GM04504 (cell line): ENCODE measurements around the gene CAPN10.

ENCODE experiments used
- DNase-seq: peaks from one replicate; pipeline ENCODE4 v3.0.0-alpha.2; 2012; ENCODE audit warnings: low read depth

The CAPN10 gene

DNA sequence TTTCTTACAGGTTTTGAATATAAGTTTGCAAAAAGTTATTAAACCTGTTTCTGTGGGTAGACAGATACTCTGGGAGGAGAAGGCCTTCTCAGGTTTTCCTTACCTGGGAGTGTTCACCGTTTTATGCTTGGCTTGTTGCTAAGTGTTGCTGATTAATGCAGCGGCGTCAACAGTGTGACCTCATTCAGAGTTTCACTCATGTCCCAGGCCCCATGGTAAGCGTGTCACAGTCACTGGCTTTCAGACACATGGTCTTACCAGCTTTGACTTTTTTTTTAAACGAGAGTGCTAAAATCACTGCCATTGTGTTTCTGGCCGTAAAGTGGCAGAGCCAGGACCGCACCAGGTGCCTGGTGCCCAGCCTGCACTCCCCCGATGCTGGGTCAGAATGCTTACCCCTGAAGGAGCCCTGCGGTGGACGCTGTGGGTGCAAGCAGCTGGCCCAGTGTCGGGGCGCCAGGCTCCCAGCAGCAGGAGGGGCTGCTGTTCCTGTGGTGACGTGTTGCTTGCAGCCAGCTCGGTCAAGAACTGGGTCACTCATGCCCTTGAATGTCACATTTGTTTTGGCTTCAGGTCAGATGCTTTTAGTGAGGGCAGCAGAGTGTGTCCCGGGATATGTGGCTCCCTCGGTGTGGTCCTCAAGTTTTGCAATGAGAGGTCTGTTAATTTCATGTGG lies 3.5 kb downstream of the CAPN10 start:
- DNase-seq, result no peak

DNA sequence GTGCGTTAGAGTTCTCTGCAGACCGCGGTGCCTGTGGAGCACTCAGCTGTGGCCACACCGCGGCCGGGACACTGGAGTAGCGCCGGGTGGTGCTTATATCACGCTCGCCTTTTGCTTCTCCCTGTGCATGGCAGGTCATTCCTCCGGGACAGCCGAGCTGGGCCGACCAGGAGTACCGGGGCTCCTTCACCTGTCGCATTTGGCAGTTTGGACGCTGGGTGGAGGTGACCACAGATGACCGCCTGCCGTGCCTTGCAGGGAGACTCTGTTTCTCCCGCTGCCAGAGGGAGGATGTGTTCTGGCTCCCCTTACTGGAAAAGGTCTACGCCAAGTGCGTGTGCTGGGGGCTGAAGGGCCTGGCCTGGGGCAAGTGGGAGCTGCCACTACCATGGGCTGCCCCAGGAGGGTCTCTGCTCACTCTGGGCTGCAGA lies 4.2 kb downstream of the CAPN10 start:
- DNase-seq, result no peak

DNA sequence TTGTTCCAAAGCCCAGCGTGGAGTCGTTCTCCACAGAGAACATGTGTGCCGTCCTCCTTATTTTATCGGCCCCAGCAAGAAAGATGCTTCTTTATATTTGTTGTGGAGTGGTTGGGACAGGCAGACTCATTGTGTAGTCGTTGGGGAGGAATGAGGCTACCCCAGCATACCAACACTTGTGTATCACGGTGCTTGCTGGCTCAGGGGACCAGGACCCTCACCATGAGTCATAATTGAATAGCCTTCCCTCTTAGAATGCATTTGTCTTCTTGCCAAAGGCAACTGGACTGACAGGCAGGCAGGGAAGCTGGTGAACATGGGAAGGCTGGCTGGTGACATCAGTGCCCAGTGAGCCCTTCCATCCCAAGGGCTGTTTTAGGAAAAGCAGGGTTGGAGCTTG lies 4.7 kb downstream of the CAPN10 start:
- DNase-seq, result no peak

DNA sequence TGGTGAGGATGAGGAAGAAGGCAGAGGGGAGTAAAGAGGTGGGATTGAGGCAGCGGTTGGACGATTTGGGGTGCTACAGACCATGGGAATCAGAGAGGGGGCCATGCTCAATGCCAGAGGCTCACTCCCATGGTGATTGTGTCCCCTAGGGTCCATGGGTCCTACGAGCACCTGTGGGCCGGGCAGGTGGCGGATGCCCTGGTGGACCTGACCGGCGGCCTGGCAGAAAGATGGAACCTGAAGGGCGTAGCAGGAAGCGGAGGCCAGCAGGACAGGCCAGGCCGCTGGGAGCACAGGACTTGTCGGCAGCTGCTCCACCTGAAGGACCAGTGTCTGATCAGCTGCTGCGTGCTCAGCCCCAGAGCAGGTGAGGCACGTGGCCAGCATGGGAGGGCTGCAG lies 5.2 kb downstream of the CAPN10 start:
- DNase-seq, result no peak

DNA sequence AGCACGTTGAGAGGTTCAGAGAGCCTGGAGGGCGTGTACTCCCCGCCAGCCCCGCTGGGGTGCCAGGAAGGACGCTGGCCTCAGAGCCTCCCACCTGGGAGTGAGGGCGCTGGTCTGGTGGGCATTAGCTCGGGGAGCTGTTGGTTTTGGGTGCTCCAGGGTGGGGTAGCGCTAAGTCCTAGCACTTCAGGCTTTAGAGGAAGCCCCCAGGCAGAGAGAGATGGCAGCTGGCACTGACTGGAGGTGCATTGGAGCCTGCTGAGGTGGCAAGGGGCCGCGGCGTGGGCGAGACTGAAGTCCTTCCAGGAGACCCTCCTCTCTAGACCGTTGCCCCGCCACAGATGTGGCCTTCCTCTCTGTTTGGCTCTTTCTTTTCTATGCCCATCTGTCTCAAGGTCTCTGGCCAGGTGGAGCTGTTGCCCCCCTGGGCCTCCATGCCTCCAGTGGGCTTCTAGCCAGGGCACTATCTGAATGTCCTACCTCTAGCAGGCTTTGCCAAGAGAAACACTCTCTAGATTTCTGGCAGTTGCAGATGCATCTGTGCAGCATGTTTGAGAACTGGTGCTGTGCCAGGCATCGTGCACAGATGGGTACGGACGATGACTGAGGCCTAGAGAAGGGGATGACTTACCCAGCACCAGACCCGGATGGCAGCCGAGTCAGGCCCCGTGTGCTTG lies 6.6 kb downstream of the CAPN10 start:
- no peak for DNase-seq

DNA sequence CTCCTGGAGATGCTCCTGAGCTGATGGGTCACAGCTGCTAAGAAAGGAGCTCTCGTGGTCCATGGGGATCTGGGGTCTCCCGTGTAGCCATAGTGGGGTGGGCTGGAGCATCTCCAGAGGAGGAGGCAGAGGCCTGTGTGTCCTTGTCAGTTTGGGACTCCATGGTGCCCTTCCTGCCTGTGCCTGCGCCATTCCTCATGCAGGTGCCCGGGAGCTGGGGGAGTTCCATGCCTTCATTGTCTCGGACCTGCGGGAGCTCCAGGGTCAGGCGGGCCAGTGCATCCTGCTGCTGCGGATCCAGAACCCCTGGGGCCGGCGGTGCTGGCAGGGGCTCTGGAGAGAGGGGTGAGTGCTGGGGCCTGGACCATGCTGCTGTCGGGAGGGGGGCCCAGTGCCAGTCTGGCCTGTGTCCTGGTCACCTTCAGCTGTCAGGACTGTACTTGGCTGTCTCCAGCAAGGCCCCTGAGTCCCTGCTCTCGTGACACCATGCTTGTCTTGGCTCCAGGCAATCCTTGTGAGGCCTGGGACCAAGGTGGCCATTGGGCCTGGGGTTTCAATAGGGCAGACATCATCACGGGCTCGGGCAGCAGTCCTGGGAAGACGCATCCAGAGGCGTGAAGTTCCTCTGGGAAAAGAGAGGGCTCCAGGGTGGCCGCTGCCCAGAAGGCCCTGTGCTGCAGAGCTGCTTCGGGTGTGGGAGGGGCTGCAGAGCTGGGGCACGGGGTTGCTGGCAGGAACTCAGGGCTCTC lies 7.3 kb downstream of the CAPN10 start:
- no peak for DNase-seq

DNA sequence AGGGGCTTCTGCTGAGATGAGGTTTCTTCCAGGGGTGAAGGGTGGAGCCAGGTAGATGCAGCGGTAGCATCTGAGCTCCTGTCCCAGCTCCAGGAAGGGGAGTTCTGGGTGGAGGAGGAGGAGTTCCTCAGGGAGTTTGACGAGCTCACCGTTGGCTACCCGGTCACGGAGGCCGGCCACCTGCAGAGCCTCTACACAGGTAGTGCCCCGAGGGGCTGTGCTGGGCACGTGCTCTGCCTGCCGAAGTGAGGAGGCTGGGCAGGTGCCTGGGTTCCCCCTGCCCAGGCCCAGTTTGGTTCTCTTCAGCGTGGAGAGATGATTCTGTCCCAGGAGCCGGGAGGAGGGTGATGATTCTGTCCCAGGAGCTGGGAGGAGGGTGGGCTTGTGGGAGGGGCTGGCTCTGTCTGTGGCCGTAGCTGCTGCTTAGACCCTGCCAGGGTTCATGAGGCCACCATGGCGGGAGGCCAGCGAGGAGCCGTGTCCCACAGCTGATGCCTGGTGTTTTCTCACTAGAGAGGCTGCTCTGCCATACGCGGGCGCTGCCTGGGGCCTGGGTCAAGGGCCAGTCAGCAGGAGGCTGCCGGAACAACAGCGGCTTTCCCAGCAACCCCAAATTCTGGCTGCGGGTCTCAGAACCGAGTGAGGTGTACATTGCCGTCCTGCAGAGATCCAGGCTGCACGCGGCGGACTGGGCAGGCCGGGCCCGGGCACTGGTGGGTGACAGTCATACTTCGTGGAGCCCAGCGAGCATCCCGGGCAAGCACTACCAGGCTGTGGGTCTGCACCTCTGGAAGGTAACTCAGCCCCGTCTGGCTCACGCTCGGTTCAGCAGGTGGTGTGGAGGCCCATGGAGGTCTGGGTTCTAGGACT lies 8.2 kb downstream of the CAPN10 start:
- no peak for DNase-seq

DNA sequence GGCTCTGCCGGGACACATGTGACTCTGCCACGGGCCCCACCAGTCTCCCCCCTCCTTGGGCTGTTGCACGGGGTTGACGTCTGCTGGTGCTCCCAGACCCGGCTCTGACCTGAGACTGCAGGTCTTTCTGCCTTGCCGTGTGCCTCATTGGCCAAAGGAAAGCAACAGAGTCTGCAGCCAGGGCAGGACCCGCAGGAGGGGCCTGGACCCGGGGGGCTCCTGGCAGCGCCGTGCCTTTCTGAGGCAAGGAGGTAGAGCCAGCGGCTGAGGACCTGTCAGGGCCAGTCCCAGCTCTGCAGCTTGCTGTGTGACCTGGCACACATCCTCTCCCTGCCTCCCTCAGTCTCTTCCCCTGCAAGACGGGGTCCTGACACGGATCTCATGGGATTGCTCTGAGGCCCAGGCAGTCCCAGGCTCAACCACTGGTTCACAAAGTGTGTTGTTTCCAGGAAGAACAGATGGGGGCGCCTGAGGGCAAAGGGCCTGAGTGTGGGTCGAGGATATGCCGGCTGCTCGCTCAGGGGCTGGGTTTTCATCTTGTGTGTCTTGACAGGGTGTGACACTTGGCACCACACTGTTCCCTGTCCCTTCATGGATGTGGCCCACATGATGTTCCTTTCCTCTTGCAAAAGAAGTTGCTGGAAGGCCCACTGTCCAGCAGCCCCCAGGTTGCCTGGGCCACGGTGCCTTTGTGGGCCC lies 9.0 kb downstream of the CAPN10 start:
- no peak for DNase-seq

DNA sequence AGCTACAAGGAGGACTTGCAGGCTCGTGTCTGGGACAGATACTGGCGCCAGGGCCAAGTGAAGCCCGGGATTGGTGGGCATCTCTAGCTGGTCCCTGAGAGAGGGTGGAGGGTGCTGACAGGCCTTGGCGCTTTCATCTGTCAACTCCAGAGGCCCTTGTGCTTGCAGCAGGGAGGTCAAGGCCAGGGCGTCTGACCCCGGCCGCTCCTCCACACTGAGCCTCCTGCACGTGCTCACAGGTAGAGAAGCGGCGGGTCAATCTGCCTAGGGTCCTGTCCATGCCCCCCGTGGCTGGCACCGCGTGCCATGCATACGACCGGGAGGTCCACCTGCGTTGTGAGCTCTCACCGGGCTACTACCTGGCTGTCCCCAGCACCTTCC lies 9.5 kb downstream of the CAPN10 start:
- no peak for DNase-seq

DNA sequence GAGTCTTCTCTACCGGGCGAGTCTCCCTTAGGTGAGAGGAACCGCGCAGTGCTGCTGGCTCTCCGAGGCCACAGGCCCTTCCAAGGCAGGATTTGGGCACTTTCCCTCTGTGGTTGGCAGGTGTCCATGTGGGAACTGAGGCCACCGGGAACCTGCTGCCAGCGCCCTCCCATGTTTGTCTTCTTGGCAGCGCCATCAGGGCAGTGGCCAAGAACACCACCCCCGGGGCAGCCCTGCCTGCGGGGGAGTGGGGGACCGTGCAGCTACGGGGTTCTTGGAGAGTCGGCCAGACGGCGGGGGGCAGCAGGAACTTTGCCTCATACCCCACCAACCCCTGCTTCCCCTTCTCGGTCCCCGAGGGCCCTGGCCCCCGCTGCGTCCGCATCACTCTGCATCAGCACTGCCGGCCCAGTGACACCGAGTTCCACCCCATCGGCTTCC lies 10.0 kb downstream of the CAPN10 start:
- DNase-seq, result no peak

DNA sequence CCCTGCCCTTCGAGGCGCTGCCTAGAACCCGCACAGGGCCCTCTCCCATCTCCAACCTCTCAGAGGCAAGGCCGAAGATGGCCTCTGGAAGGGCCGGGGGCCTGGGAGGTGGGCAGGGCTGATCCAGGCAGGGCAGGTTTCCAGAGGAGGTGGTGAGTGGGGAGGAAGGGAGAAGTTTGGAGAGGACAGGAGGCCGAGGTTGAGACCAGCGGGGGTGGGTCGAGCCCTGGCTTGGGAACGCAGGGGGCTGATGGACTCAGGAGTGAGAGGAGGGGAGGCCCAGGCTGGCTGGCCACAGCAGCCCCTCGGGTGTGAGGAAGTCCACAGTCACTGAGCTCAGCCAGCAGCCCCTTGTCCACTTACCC lies 10.5 kb downstream of the CAPN10 start:
- DNase-seq, result no peak

DNA sequence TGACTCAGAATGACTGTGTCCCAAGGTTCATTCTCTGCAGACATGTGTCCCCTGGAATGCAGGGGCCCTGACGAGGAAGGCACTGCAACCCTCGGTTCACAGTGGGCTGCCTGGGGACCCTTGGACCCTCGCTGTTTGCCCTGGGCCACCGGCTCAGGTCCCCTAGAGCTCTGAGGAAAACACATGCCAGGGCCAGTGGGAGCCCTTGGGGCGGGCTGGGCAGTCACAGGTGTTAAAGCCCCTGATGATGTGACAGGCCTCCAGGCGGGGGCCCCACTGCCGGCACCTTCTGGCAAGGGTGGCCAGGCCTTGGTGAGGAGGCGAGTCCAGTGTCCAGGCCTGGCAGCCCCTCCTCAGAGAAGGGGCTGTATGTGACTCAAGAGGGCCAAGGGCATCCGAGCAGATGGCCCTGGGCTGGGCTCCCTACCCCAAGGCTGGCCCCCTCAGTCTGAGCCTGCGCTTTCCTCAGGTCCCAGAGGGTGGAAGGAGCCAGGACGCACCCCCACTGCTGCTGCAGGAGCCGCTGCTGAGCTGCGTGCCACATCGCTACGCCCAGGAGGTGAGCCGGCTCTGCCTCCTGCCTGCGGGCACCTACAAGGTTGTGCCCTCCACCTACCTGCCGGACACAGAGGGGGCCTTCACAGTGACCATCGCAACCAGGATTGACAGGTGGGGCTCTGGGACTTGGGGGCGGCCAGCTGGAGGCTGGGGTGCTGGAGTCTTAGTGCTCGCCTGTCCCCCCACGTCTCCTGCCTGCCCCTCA lies 11.1 kb downstream of the CAPN10 start:
- no peak for DNase-seq

DNA sequence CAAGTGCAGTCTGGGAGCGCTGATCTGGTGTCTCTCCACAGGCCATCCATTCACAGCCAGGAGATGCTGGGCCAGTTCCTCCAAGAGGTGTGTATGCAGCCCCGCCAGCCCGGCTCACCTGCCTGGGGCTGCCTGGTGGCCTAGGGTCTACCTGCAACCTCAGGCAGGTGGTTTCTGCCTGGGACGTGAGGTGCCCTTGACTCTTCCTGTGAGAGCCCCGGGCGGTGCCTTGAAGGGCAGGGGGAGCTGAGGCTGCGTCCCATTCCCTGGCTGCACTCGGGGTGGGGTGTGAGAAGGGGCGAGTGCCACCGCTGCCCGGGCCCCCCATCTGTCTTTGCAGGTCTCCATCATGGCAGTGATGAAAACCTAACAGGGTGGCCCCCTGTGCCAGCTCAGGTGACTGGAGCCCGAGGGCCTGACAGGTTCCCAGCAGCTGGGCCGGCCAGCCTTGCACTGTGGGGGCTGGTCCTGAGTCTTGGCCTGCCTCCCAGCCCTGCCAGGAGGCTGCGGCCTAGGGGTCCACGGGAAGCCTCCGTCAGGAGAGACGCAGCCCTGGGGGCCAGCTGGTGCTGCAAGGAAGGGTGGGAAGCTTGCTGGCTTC lies 11.9 kb downstream of the CAPN10 start:
- DNase-seq, result no peak

DNA sequence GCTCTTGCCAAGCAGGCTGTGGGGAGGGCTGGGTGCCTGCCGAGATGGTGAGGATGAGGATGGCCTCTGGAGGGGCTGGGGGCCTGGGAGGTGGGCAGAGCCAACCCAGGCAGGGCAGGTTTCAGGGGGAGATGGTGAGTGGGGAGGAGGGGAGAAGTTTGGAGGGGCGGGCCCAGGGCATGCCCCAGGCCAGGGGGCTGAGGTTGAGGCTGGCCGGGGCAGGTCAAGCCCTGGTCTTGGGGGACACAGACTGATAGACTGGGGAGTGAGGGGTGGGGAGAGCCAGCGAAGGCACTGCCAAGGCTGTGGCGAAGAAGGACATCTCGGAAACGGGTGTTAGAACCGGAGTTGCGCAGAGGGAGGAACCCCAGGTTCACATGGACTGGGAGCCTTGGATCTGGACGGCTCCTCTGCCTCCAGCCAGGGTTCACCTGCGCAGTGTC lies 12.6 kb downstream of the CAPN10 start:
- DNase-seq, result no peak

DNA sequence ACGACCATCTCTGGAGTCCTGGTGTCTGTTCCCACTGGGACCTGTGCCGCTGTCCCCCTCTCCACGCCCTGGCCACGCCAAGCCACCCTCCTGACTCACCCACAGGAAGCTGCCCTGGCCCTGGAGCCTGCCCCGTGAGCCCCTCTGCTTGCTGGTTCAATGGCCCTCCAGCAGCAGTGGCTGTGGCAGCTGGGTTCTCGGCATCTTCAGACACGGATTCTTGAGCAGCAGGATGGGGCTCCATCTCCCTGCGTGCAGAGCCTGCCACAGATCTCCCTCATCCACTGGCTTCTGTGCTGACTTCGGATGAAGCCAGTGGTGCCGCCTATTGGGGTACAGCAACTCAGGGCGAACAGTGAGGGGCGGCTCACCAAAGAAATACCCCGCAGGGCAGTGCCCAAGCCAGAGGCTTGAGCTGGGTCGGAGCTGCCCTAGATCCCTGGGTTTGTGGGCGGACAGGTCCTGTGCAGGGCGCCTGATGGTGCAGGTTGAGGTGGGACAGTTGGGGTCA lies 14.0 kb downstream of the CAPN10 start:
- no peak for DNase-seq

DNA sequence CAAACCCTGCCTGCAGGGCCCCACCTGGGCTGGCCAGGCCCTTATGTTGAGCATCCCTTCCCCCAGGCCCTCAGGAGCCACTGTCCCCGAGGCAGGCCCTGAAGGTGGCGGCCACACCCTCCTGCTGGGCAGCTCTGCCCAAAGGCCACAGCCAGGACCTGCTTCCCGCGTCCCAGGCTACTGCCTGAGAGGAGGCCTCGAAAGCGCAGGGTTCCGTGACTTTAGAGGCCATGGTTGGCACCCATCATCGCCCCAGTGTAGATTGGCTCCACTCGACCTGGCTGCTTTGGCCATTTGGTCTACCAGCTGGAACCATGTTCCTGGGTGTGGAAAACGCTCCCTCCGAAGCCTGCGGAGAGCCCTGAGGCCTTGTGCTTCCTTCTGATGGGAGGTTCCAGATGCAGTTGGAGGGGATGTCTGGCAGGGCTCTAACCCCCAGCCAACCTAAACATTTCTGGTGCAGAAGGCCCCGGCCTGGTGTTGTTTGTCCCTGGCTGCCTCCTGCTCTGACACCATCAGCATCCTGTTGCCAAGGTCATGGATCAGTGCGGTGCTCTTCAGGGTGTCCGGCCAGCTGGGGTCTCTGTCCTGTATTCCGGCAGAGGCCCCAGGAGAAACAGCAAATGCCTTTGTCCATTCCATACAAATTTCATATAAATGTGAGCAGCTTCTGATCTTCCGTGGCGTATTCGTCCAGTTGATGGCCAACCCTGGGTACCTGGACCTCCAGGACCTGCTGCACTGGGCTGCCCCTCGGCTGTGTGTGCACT lies 14.7 kb downstream of the CAPN10 start:
- no peak for DNase-seq

DNA sequence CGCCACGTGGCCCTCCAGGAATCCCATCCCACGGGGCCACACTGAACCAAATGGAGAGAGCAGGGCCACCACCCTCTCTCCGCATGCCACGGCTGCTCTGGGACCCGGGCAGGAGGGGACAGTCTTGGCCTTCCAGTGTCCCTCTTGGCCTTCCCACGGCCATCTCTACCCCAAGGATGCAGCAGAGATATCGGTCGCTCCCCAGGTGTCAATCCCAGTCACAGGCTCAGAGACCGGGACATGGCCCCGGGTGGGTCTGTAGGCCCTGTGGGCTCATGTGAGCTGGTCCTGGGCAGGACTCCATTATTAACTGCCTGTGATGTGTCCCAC lies 15.3 kb downstream of the CAPN10 start:
- DNase-seq, result no peak

DNA sequence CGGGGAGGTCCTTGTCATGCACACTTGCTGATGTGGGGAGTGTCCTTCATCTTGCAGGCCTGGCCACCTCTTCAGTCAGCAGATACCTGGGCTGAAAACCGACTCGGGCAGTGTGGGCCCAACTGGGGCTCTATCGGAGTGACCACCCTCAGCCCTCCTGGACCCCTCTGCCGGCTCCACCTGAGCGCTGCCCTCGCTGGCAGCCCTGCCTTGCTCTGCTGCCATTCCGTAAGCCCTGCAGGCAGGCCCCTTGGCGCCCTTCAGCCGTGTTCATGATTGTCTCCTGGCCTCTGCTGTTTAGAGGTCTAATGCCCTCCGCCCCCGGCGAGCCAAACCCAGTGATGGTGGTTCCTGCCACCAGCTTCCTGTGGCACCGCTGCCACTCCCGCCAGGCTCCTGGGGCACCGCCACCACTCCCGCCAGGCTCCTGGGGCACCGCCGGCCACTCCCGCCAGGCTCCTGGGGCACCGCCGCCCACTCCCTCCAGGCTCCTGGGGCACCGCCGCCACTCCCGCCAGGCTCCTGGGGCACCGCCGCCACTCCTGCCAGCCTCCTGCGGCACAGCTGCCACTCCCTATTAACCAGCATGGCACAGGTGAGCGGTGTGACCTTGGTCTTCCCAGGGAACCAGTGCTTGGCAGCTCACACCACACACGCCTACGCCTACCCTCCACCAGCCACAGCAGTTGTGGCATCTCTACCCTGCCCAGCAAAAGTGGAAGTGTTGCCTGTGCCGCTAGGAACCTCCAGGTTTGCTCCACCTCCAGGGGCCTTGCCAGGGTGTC lies 15.9 kb downstream of the CAPN10 start:
- DNase-seq, result no peak
